GM19043 (cell line): Measurements from ENCODE around the gene FBP2.

Source experiments
- ATAC-seq: cut with Tn5 transposase; IDR thresholded peaks from one replicate; pipeline ENCODE4 v1.9.1; 2021; ENCODE audit warnings: low read depth; ENCODE audit not compliant: unreplicated experiment

Gene FBP2

GRCh38 chr9:94511134-94511954, 82.3 kb downstream of the FBP2 start:
- ATAC-seq: no peak
